ENCODE measurements around the gene ELMO3. TPM values are rescaled to one million over a fixed set of nuclear protein-coding genes. Genes with fewer than 3 reads are reported as not detected.

ELMO3 gene
- total and polyA plus RNA-seq, 4 donors: 1.7 to 3.8 (median 3.1) TPM

GRCh38 chr16:67183627-67184452, 15.1 kb upstream of the ELMO3 start, which contains the start of gene MATCAP1:
MATCAP1 (minus strand) TSS chr16:67183963; CDS start chr16:67180610, 3,353 bp downstream.
- peak; percentile 88 for DNase-seq (ENCODE audit: low spot score)
- H3K27me3 ChIP-seq (ENCODE audit: control insufficient read depth in 4 of 4, insufficient read depth in 4 of 4, low read length in 3 of 4): no peaks in the 10 kb centered on the region
- H3K4me1 ChIP-seq (ENCODE audit: control insufficient read depth in 4 of 4, insufficient read depth in 4 of 4, low read length in 3 of 4): peaks cover 8 to 29% (median 19%) of the 10 kb centered on the region in 4 donors
- H3K9me3 ChIP-seq (ENCODE audit: control insufficient read depth in 4 of 4, low read length in 3 of 4): no peaks in the 10 kb centered on the region
- peak within 1 kb of the TSS; percentile 58 to 69 (median 66) for H3K4me3 ChIP-seq (ENCODE audit: low read depth in 1 of 3, low read length in 3 of 3)
- H3K36me3 ChIP-seq (ENCODE audit: control insufficient read depth in 4 of 4, insufficient read depth in 3 of 4, low read depth in 1 of 4, low read length in 3 of 4): no peaks in the 10 kb centered on the region
- peak within 1 kb of the TSS; percentile 84 to 85 for H3K27ac ChIP-seq (ENCODE audit: low read depth in 1 of 2, low read length in 2 of 2)
- WGBS: under 1% methylated on average over 77 of the region's 77 CpGs
- peak within 1 kb of the TSS in 1 of 2 donors; percentile 53 for H3K9ac ChIP-seq (ENCODE audit: low read depth in 1 of 2, low read length in 2 of 2)
- no peak for TF ChIP-seq FOXA1 (IDR thresholded peaks at IDR 0.05)
- TF ChIP-seq ATF3 (IDR thresholded peaks at IDR 0.05): no peak
- peak in 1 of 2 donors; percentile 37 for TF ChIP-seq GABPA (IDR thresholded peaks at IDR 0.05 in 1 of 2, conservative IDR thresholded peaks at IDR 0.05 in 1 of 2)
- no peak for TF ChIP-seq CTCF (IDR thresholded peaks at IDR 0.05; ENCODE audit: low read depth, low read length, missing input control)
- TF ChIP-seq EGR1 (IDR thresholded peaks at IDR 0.05; ENCODE audit: low read depth in 2 of 2): peak; percentile 75 to 76
- TF ChIP-seq NR2F2 (IDR thresholded peaks at IDR 0.05): peak; percentile 41
- TF ChIP-seq HNF4G (IDR thresholded peaks at IDR 0.05): no peak
- TF ChIP-seq FOXA2 (IDR thresholded peaks at IDR 0.05): no peak
- TF ChIP-seq MAX (IDR thresholded peaks at IDR 0.05): no peak
- TF ChIP-seq TAF1 (conservative IDR thresholded peaks at IDR 0.05): no peak
- no peak for TF ChIP-seq HNF4A (conservative IDR thresholded peaks at IDR 0.05)
- TF ChIP-seq YY1 (IDR thresholded peaks at IDR 0.05): peak; percentile 70
- TF ChIP-seq RXRA (IDR thresholded peaks at IDR 0.05): peak; percentile 5 to 20
- no peak for TF ChIP-seq REST (IDR thresholded peaks at IDR 0.05)
- TF ChIP-seq ZBTB33 (IDR thresholded peaks at IDR 0.05): no peak
- TF ChIP-seq RAD21 (IDR thresholded peaks at IDR 0.05): no peak
- peak; percentile 70 for TF ChIP-seq SP1 (IDR thresholded peaks at IDR 0.05)
- TF ChIP-seq JUND (IDR thresholded peaks at IDR 0.05): no peak
